ENCODE measurements around the gene GRIA1.

DNA sequence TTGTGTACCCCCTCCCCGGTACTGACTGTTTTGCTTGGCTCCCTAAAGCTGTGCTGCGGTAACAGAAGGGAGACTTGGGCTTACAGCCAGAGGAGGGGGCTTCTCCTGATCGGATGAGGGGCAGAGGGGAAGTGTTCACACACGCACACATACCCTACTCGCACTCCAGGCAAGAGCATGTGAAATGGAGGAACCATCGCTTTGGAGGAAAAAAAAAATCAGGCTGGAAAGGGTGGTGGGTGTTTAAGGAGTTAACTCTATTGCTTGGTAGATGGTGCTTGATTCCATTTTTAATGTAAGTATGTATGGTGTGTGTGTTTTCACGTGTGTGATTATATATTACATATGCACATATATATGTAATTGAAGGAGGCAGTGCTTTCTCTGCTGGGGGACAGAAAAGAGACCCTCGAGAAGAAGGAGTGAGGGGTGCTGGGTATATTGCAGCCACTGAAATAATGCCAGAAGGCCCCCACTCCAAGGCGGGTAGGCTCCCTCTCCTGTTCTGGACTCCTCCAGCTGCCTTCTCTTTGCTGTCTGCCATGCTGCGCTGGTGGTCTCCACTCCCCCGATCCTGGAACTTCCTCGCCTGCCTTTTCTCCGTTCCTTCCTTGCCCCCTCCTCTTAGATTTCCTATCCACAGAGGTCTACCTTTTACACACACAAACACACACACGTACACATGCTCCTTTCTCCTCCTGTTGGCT lies 721 bp downstream of the GRIA1 start:
- TF ChIP-seq, protein P1, sequence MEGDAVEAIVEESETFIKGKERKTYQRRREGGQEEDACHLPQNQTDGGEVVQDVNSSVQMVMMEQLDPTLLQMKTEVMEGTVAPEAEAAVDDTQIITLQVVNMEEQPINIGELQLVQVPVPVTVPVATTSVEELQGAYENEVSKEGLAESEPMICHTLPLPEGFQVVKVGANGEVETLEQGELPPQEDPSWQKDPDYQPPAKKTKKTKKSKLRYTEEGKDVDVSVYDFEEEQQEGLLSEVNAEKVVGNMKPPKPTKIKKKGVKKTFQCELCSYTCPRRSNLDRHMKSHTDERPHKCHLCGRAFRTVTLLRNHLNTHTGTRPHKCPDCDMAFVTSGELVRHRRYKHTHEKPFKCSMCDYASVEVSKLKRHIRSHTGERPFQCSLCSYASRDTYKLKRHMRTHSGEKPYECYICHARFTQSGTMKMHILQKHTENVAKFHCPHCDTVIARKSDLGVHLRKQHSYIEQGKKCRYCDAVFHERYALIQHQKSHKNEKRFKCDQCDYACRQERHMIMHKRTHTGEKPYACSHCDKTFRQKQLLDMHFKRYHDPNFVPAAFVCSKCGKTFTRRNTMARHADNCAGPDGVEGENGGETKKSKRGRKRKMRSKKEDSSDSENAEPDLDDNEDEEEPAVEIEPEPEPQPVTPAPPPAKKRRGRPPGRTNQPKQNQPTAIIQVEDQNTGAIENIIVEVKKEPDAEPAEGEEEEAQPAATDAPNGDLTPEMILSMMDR (IDR thresholded peaks at IDR 0.05) = no peak
- TF ChIP-seq POLR2A (IDR thresholded peaks at IDR 0.05) = no peak

Measured in transverse colon (tissue), 3 donors.